Panc1 (cell line): Measurements from ENCODE around the gene CYP8B1. TPM values are rescaled to one million over a fixed set of nuclear protein-coding genes. Genes with fewer than 3 reads are reported as not detected.

Experiments used
- ATAC-seq: fragments of 200-7000 bp; cut with Tn5 transposase; 2 replicates; pipeline ENCODE4 v1.9.1; 2020; ENCODE audit warnings: mild to moderate bottlenecking, moderate library complexity
- BruUV-seq: library from RNA; stranded (reverse); fragments of 400-500 nt; replicated peaks from 2 replicates; lab custom pipeline; 2021; lab: Mats Ljungman, UMichigan
- CTCF ChIA-PET: fragments of 300-600 bp; sonication (Branson Sonifier 250); formaldehyde crosslinking; loops from one replicate; lab custom pipeline; 2022; ENCODE audit warnings: antibody characterized with exemption; lab: Charles Lee
- POLR2A ChIA-PET: fragments of 300-600 bp; sonication (Branson Sonifier 250); formaldehyde crosslinking; loops from one replicate; lab custom pipeline; 2022; ENCODE audit warnings: antibody characterized with exemption; lab: Charles Lee
- DNase-seq: peaks from one replicate; pipeline ENCODE4 v3.0.0-alpha.2; 2010; ENCODE audit warnings: low read depth, low spot score
- H3K27ac ChIP-seq: 2 replicates; pipeline ENCODE4 v1.5.1; 2011; ENCODE audit warnings: mild to moderate bottlenecking, low read length, inconsistent platforms
- H3K27me3 ChIP-seq: fragments of 200-500 bp; sonication (Bioruptor generic); 2 replicates; pipeline ENCODE4 v1.6.0; 2014; ENCODE audit warnings: low read length, inconsistent platforms; ENCODE audit not compliant: control insufficient read depth, insufficient read depth
- H3K36me3 ChIP-seq: fragments of 200-500 bp; sonication (Bioruptor generic); 2 replicates; pipeline ENCODE4 v1.5.1; 2014; ENCODE audit warnings: inconsistent platforms, mild to moderate bottlenecking, low read length, moderate library complexity; ENCODE audit not compliant: control insufficient read depth, insufficient read depth
- H3K4me1 ChIP-seq: 2 replicates; pipeline ENCODE4 v1.5.1; 2011; ENCODE audit warnings: inconsistent platforms, mild to moderate bottlenecking, low read length, moderate library complexity; ENCODE audit not compliant: control insufficient read depth, insufficient read depth
- H3K4me3 ChIP-seq, 2 experiments: 2 replicates each; pipeline ENCODE4 v1.5.1; 2011 to 2012; ENCODE audit warnings: low read depth in 2 of 2, low read length in 2 of 2, mild to moderate bottlenecking in 2 of 2, inconsistent platforms in 1 of 2, moderate library complexity in 1 of 2
- H3K9me3 ChIP-seq: fragments of 200-500 bp; sonication (Bioruptor generic); 2 replicates; pipeline ENCODE4 v1.5.1; 2014; ENCODE audit warnings: low read depth, mild to moderate bottlenecking, inconsistent platforms, low read length, moderate library complexity; ENCODE audit not compliant: control insufficient read depth, insufficient read depth
- POLR2AphosphoS5 ChIP-seq: IDR thresholded peaks from 2 replicates; pipeline ENCODE4 v1.6.1; 2012; ENCODE audit warnings: mild to moderate bottlenecking, low read depth, low read length, moderate library complexity
- SIN3A ChIP-seq: IDR thresholded peaks from 2 replicates; pipeline ENCODE4 v1.6.1; 2012; ENCODE audit warnings: low read depth, mild to moderate bottlenecking, low read length, moderate library complexity, borderline replicate concordance; ENCODE audit not compliant: insufficient read depth
- TCF7L2 ChIP-seq: IDR thresholded peaks from 2 replicates; pipeline ENCODE4 v1.6.1; 2011; ENCODE audit warnings: mild to moderate bottlenecking, low read depth, low read length, inconsistent platforms
- in situ Hi-C: cut with HindIII; loops from 2 replicates; pipeline ENCODE4 v1.10.0; 2016; ENCODE audit warnings: low sequenced_read_pairs, low pct_unique_long_range_greater_than_20kb
- intact Hi-C: fragments of 100-400 bp; cut with micrococcal nuclease; formaldehyde crosslinking; loops from one replicate; pipeline ENCODE4 v1.10.0; 2022; ENCODE audit not compliant: unreplicated experiment
- total RNA-seq: library from RNA; stranded (reverse); gene quantifications from one replicate; pipeline ENCODE4 v1.2.1, GENCODE V29; 2021; ENCODE audit not compliant: unreplicated experiment
- TF ChIP-seq, protein P1 (sequence below): fragments of 450-650 bp; IDR thresholded peaks from 2 replicates; pipeline ENCODE4 v1.5.1; 2017; ENCODE audit warnings: mild to moderate bottlenecking
- TF ChIP-seq, protein P2 (sequence below), 2 experiments: IDR thresholded peaks; 2 replicates each; pipeline ENCODE4 v1.6.1; 2011 to 2012; ENCODE audit warnings: low read depth in 2 of 2, control low read depth in 1 of 2, low read length in 1 of 2, mild to moderate bottlenecking in 1 of 2, moderate library complexity in 1 of 2; ENCODE audit not compliant: insufficient read depth in 1 of 2

Gene CYP8B1
- total RNA-seq, 1 experiment from 2014 or later: 0.08 TPM

DNA sequence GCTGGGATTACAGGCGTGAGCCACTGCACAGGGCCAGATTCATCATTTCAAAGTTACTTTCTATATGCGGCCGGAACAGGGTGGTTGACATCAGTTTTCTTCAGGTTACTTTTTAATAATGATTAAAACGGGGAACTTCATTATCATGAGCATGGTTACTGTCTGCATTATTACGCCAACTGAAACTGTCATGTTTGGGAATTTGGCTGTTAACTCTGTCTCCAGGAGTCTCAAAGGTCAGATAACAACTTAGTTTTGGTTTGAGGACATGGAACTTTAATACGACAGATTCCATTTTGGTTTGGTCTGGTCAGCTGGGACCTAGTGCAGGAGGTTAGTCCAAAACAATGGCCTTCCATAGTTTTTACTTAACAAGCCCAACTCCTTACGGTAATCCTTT is 8.5 kb downstream of the CYP8B1 start:
- DNase-seq: no peak
- BruUV-seq: no TSS peak
- in situ Hi-C loops: no loop called here
- no peaks in the 10 kb centered on the region for H3K4me1 ChIP-seq
- CTCF ChIA-PET: no interaction called here
- no peaks in the 10 kb centered on the region for H3K9me3 ChIP-seq
- no peak overlapping the region for H3K27ac ChIP-seq
- POLR2A ChIA-PET: no interaction called here
- intact Hi-C loops: no loop called here
- no peak for ATAC-seq
- H3K36me3 ChIP-seq: no peaks in the 10 kb centered on the region
- no peaks in the 10 kb centered on the region for H3K27me3 ChIP-seq
- no peak overlapping the region for H3K4me3 ChIP-seq
- TF ChIP-seq SIN3A (no peak), TCF7L2 (no peak)

DNA sequence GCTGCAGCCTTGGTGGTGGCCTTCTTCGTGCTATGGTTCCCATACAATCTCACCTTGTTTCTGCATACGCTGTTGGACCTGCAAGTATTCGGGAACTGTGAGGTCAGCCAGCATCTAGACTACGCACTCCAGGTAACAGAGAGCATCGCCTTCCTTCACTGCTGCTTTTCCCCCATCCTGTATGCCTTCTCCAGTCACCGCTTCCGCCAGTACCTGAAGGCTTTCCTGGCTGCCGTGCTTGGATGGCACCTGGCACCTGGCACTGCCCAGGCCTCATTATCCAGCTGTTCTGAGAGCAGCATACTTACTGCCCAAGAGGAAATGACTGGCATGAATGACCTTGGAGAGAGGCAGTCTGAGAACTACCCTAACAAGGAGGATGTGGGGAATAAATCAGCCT is 10.4 kb downstream of the CYP8B1 start:
- H3K4me3 ChIP-seq: no peak overlapping the region
- ChIA-PET CTCF (no interaction called here), POLR2A (no interaction called here)
- intact Hi-C loops (no loop called here), in situ Hi-C loops (no loop called here)
- DNase-seq (no peak), ATAC-seq (no peak)
- TF ChIP-seq TCF7L2 (no peak), SIN3A (no peak), POLR2AphosphoS5 (no peak)
- TF ChIP-seq, protein P1, sequence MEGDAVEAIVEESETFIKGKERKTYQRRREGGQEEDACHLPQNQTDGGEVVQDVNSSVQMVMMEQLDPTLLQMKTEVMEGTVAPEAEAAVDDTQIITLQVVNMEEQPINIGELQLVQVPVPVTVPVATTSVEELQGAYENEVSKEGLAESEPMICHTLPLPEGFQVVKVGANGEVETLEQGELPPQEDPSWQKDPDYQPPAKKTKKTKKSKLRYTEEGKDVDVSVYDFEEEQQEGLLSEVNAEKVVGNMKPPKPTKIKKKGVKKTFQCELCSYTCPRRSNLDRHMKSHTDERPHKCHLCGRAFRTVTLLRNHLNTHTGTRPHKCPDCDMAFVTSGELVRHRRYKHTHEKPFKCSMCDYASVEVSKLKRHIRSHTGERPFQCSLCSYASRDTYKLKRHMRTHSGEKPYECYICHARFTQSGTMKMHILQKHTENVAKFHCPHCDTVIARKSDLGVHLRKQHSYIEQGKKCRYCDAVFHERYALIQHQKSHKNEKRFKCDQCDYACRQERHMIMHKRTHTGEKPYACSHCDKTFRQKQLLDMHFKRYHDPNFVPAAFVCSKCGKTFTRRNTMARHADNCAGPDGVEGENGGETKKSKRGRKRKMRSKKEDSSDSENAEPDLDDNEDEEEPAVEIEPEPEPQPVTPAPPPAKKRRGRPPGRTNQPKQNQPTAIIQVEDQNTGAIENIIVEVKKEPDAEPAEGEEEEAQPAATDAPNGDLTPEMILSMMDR: no peak
- TF ChIP-seq, protein P2, sequence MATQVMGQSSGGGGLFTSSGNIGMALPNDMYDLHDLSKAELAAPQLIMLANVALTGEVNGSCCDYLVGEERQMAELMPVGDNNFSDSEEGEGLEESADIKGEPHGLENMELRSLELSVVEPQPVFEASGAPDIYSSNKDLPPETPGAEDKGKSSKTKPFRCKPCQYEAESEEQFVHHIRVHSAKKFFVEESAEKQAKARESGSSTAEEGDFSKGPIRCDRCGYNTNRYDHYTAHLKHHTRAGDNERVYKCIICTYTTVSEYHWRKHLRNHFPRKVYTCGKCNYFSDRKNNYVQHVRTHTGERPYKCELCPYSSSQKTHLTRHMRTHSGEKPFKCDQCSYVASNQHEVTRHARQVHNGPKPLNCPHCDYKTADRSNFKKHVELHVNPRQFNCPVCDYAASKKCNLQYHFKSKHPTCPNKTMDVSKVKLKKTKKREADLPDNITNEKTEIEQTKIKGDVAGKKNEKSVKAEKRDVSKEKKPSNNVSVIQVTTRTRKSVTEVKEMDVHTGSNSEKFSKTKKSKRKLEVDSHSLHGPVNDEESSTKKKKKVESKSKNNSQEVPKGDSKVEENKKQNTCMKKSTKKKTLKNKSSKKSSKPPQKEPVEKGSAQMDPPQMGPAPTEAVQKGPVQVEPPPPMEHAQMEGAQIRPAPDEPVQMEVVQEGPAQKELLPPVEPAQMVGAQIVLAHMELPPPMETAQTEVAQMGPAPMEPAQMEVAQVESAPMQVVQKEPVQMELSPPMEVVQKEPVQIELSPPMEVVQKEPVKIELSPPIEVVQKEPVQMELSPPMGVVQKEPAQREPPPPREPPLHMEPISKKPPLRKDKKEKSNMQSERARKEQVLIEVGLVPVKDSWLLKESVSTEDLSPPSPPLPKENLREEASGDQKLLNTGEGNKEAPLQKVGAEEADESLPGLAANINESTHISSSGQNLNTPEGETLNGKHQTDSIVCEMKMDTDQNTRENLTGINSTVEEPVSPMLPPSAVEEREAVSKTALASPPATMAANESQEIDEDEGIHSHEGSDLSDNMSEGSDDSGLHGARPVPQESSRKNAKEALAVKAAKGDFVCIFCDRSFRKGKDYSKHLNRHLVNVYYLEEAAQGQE (IDR thresholded peaks at IDR 0.05; ENCODE audit: insufficient read depth in 1 of 2, low read depth in 2 of 2, low read length in 1 of 2): no peak
- no peaks in the 10 kb centered on the region for H3K27me3 ChIP-seq
- no peak overlapping the region for H3K27ac ChIP-seq
- no peaks in the 10 kb centered on the region for H3K36me3 ChIP-seq
- H3K9me3 ChIP-seq: no peaks in the 10 kb centered on the region
- no TSS peak for BruUV-seq
- H3K4me1 ChIP-seq: no peaks in the 10 kb centered on the region

DNA sequence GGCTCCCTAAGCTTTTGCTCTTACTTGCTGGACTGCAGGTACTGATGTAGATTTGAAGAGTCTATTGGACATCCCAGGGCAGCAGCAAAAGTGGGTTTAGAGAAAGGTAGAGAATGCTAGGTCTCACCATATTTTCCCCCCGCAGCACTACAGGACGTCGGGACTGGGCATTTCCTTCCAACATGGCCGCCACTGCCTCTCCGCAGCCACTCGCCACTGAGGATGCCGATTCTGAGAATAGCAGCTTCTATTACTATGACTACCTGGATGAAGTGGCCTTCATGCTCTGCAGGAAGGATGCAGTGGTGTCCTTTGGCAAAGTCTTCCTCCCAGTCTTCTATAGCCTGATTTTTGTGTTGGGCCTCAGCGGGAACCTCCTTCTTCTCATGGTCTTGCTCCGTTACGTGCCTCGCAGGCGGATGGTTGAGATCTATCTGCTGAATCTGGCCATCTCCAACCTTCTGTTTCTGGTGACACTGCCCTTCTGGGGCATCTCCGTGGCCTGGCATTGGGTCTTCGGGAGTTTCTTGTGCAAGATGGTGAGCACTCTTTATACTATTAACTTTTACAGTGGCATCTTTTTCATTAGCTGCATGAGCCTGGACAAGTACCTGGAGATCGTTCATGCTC is 11.2 kb downstream of the CYP8B1 start:
- no peak overlapping the region for H3K4me3 ChIP-seq
- no peaks in the 10 kb centered on the region for H3K4me1 ChIP-seq
- ChIA-PET POLR2A (no interaction called here), CTCF (no interaction called here)
- no peak overlapping the region for H3K27ac ChIP-seq
- in situ Hi-C loops: no loop called here
- intact Hi-C loops: no loop called here
- no TSS peak for BruUV-seq
- no peak for DNase-seq
- TF ChIP-seq, protein P1: no peak
- TF ChIP-seq SIN3A (no peak), TCF7L2 (no peak), POLR2AphosphoS5 (no peak)
- TF ChIP-seq, protein P2 (IDR thresholded peaks at IDR 0.05; ENCODE audit: insufficient read depth in 1 of 2, low read depth in 2 of 2, low read length in 1 of 2): no peak
- no peaks in the 10 kb centered on the region for H3K27me3 ChIP-seq
- H3K9me3 ChIP-seq: no peaks in the 10 kb centered on the region
- no peaks in the 10 kb centered on the region for H3K36me3 ChIP-seq
- ATAC-seq: no peak
